ENCODE measurements around the gene C2orf81. TPM values are rescaled to one million over a fixed set of nuclear protein-coding genes. Genes with fewer than 3 reads are reported as not detected.

C2orf81 gene
- total RNA-seq, 1 experiment from 2014 or later, result 2.9 TPM

DNA sequence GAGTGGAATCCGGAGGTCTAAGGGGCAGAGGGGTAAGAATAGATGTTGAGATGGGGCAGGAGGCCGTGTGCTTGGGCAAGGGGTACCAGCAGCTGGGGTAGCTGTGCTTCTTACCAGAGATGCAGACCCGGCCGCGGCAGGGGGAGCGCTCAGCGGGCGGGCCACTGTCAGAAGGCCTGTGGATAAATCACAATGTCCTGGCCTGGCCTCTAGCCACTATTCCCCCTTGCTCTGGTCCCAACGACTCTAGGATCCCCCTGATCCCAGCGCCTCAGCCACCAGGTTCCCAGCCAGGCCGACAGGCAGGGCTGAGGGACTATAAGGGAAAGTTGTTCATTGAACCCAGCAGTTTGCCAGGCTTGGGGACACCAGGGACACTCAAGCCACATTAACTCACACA is 9.1 kb upstream of the C2orf81 start (continued):
- TF ChIP-seq STAT6 (CRISPR knock-in tag; conservative IDR thresholded peaks at IDR 0.05; ENCODE audit: low read depth) (no peak), ZNF219 (CRISPR knock-in tag; IDR thresholded peaks at IDR 0.05; ENCODE audit: borderline replicate concordance) (no peak), RORB (CRISPR knock-in tag; IDR thresholded peaks at IDR 0.05) (no peak), RELA (CRISPR knock-in tag; IDR thresholded peaks at IDR 0.05; ENCODE audit: borderline replicate concordance) (no peak), GABPB1 (CRISPR knock-in tag; IDR thresholded peaks at IDR 0.05) (no peak), NFE2L1 (CRISPR knock-in tag; IDR thresholded peaks at IDR 0.05) (no peak), ZNF263 (CRISPR knock-in tag; IDR thresholded peaks at IDR 0.05; ENCODE audit: low read depth) (no peak), JAZF1 (CRISPR knock-in tag; IDR thresholded peaks at IDR 0.05) (no peak), PRDM15 (CRISPR knock-in tag; IDR thresholded peaks at IDR 0.05) (no peak)
- TF ChIP-seq, protein P1, sequence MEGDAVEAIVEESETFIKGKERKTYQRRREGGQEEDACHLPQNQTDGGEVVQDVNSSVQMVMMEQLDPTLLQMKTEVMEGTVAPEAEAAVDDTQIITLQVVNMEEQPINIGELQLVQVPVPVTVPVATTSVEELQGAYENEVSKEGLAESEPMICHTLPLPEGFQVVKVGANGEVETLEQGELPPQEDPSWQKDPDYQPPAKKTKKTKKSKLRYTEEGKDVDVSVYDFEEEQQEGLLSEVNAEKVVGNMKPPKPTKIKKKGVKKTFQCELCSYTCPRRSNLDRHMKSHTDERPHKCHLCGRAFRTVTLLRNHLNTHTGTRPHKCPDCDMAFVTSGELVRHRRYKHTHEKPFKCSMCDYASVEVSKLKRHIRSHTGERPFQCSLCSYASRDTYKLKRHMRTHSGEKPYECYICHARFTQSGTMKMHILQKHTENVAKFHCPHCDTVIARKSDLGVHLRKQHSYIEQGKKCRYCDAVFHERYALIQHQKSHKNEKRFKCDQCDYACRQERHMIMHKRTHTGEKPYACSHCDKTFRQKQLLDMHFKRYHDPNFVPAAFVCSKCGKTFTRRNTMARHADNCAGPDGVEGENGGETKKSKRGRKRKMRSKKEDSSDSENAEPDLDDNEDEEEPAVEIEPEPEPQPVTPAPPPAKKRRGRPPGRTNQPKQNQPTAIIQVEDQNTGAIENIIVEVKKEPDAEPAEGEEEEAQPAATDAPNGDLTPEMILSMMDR (IDR thresholded peaks at IDR 0.05), result no peak
- TF ChIP-seq, protein P2, sequence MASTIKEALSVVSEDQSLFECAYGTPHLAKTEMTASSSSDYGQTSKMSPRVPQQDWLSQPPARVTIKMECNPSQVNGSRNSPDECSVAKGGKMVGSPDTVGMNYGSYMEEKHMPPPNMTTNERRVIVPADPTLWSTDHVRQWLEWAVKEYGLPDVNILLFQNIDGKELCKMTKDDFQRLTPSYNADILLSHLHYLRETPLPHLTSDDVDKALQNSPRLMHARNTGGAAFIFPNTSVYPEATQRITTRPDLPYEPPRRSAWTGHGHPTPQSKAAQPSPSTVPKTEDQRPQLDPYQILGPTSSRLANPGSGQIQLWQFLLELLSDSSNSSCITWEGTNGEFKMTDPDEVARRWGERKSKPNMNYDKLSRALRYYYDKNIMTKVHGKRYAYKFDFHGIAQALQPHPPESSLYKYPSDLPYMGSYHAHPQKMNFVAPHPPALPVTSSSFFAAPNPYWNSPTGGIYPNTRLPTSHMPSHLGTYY (CRISPR knock-in tag; IDR thresholded peaks at IDR 0.05), result no peak

DNA sequence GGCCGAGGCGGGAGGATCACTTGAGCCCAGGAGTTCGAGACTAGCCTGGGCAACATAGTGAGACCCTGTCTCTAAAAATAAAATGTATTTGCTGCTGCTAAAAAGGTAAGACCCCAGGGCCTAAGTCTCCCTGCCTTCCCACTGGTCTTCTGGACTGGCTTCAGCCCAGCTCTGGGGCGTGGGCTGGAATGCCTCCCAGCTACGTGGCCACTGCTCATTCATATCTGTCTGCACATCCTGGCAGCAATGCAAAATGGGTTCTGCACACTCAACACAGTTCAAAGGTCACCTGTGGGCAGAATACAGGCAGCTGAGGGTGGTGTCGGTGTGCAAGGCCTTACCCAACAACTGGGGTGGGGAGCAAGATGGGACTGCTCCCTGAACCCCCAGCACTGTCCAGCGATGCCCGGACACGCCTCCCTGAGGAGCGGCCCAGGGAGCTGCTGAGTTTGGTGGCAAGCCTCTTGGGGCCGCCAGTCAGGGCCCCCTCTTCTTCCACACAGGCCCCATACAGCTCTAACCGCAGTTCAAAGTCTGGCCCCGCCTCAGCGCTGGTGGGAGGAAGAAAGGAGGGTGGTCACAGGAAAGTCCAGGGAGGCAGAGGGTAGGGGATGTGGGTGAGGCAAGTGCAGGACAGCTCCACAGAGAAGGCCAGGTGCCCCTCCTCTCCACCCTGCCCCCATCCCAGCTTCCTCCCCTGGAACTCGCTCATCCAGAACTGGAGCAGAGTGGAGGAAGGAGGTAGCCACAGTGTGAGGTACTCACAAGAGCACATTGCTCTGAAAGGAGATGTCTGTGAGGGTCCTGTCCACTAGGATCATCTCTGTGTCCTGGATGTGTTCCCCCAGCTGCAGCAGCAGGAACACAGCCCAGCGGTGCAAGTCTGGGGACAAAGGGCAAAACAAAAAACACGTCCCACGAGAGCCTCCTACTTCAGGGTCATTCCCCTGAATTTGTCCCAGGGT is 8.3 kb upstream of the C2orf81 start:
- no peak for ATAC-seq
- ChIA-PET POLR2A (no interaction called here), CTCF (interaction anchor here (0.8 kb wide), 1 partner anchor 11 kb away, joined by 4 read pairs; no protein-coding TSS in a partner anchor)
- Mint-ChIP-seq H3K4me1 (no peaks in the 10 kb centered on the region), H3K36me3 (peaks cover 69% of the 10 kb centered on the region), H3K27me3 (ENCODE audit: low read depth) (no peaks in the 10 kb centered on the region), H3K4me3 (no peak overlapping the region), H3K27ac (no peak overlapping the region), H3K9me3 (no peaks in the 10 kb centered on the region)
- DNase-seq (ENCODE audit: low spot score), result no peak
- TF ChIP-seq ATF1 (CRISPR knock-in tag; IDR thresholded peaks at IDR 0.05) (no peak), MXD4 (CRISPR knock-in tag; IDR thresholded peaks at IDR 0.05; ENCODE audit: borderline replicate concordance) (no peak), GABPB1 (CRISPR knock-in tag; IDR thresholded peaks at IDR 0.05) (0 out of 2 replicates have a peak, but pooled peaks have one; percentile 44)

Data from WTC11 (cell line).